HepG2 (cell line): ENCODE measurements around the gene ZBED5. TPM values are rescaled to one million over a fixed set of nuclear protein-coding genes. Genes with fewer than 3 reads are reported as not detected.
A peak's percentile ranks its signal among the peaks of the same experiment; 100 is the strongest.

Source experiments
- E2F1 ChIP-seq: sonication (generic); formaldehyde crosslinking; IDR thresholded peaks from 2 replicates; pipeline ENCODE4 v1.5.0; 2020; ENCODE audit warnings: missing genetic modification reagents
- GABPA ChIP-seq, 2 experiments: IDR thresholded peaks; 2 replicates each; pipeline ENCODE4 v1.6.1; 2011 to 2016; ENCODE audit warnings: low read depth in 2 of 2, low read length in 1 of 2, missing biosample characterization in 1 of 2, missing genetic modification characterization in 1 of 2
- KDM5B ChIP-seq: sonication (generic); formaldehyde crosslinking; IDR thresholded peaks from 2 replicates; pipeline ENCODE4 v1.4.0; 2020; ENCODE audit warnings: missing genetic modification reagents, mild to moderate bottlenecking, borderline replicate concordance
- KLF9 ChIP-seq: IDR thresholded peaks from 2 replicates; pipeline ENCODE4 v1.6.1; 2016; ENCODE audit warnings: low read depth
- SRSF1 ChIP-seq: fragments of 200-400 bp; formaldehyde crosslinking; optimal IDR thresholded peaks from 2 replicates; pipeline ENCODE3; 2017; ENCODE audit warnings: mild to moderate bottlenecking, low read depth, low read length, moderate library complexity
- THAP8 ChIP-seq: sonication (generic); formaldehyde crosslinking; IDR thresholded peaks from 2 replicates; pipeline ENCODE4 v1.5.1; 2020; ENCODE audit warnings: missing genetic modification reagents, mild to moderate bottlenecking, borderline replicate concordance
- TOE1 ChIP-seq: sonication (generic); formaldehyde crosslinking; IDR thresholded peaks from 2 replicates; pipeline ENCODE4 v1.4.0; 2020; ENCODE audit warnings: mild to moderate bottlenecking, missing genetic modification reagents
- ZBTB20 ChIP-seq: sonication (generic); formaldehyde crosslinking; IDR thresholded peaks from 2 replicates; pipeline ENCODE4 v1.8.1; 2023; ENCODE audit warnings: missing genetic modification reagents, low read depth, mild to moderate bottlenecking, borderline replicate concordance
- ZBTB40 ChIP-seq, 2 experiments: fragments of 450-650 bp in 1 of 2; sonication (generic) in 1 of 2; formaldehyde crosslinking in 1 of 2; IDR thresholded peaks; 2 replicates each; pipeline versions ENCODE4 v1.6.1 to v1.8.0; 2016 to 2022; ENCODE audit warnings: antibody characterized with exemption in 1 of 2, mild to moderate bottlenecking in 1 of 2, missing genetic modification reagents in 1 of 2
- ZBTB46 ChIP-seq: sonication (generic); formaldehyde crosslinking; IDR thresholded peaks from 2 replicates; pipeline ENCODE4 v1.4.0; 2020; ENCODE audit warnings: mild to moderate bottlenecking, missing genetic modification reagents, borderline replicate concordance
- ZMYM2 ChIP-seq: sonication (generic); formaldehyde crosslinking; IDR thresholded peaks from 2 replicates; pipeline ENCODE4 v1.8.0; 2022; ENCODE audit warnings: mild to moderate bottlenecking, missing genetic modification reagents
- ZNF616 ChIP-seq: sonication (generic); formaldehyde crosslinking; IDR thresholded peaks from 2 replicates; pipeline ENCODE4 v1.5.0; 2020; ENCODE audit warnings: low read depth, mild to moderate bottlenecking, missing genetic modification reagents
- polyA plus RNA-seq, 8 experiments: library from polyadenylated mRNA; depleted of rRNA in 3 of 8; stranded (reverse) in 7 of 8; unstranded in 1 of 8; fragments of >200 nt; fragmentation: Illumina TruSeq in 4 of 8; extraction: Trizol in 4 of 8; gene quantifications; 2 replicates each; pipeline versions ENCODE4 v1.2.1 to v1.2.3, GENCODE V29; 2011 to 2016; ENCODE audit warnings: low read depth in 4 of 8, missing spikeins in 1 of 8, mixed read lengths in 1 of 8; ENCODE audit not compliant: insufficient read depth in 1 of 8
- total RNA-seq, 5 experiments: library from RNA; depleted of rRNA; stranded (reverse); fragments of >200 nt; fragmentation: Illumina TruSeq; extraction: Trizol; gene quantifications; 2 replicates each; pipeline ENCODE4 v1.2.3, GENCODE V29; 2016; ENCODE audit warnings: low read depth in 1 of 5
- TF ChIP-seq, protein P1 (sequence below): sonication (generic); formaldehyde crosslinking; IDR thresholded peaks from 2 replicates; pipeline ENCODE4 v1.4.0; 2020; ENCODE audit warnings: missing genetic modification reagents

Gene ZBED5
- total and polyA plus RNA-seq, 2 of the 13 experiments (the other 11 are each of a cell fraction or from before 2014, with no cell fraction given): 18.2 to 38.6 TPM

GRCh38 chr11:10858439-10859325 is 829 bp upstream of the ZBED5 start (continued):
- TF ChIP-seq ZBTB40 (IDR thresholded peaks at IDR 0.05) (no peak), ZBTB40 (CRISPR knock-in tag; IDR thresholded peaks at IDR 0.05) (0 out of 2 replicates have a peak, but pooled peaks have one; percentile 19), ZBTB20 (CRISPR knock-in tag) (no peak; the same call in 1 of the 2 replicates), ZBTB46 (no peak), TOE1 (no peak), THAP8 (CRISPR knock-in tag) (no peak), GABPA (IDR thresholded peaks at IDR 0.05; ENCODE audit: low read depth, low read length) (no peak), GABPA (CRISPR knock-in tag; IDR thresholded peaks at IDR 0.05; ENCODE audit: low read depth) (no peak), ZMYM2 (CRISPR knock-in tag) (peak; percentile 63; the same call in 1 of the 2 replicates), KDM5B (CRISPR knock-in tag) (peak; percentile 76), KLF9 (CRISPR knock-in tag) (no peak), ZNF616 (CRISPR knock-in tag) (no peak), SRSF1 (no peak), E2F1 (no peak)
- TF ChIP-seq, protein P1, sequence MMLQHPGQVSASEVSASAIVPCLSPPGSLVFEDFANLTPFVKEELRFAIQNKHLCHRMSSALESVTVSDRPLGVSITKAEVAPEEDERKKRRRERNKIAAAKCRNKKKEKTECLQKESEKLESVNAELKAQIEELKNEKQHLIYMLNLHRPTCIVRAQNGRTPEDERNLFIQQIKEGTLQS (CRISPR knock-in tag): 0 out of 2 replicates have a peak, but pooled peaks have one; percentile 32
